MCF 10A (cell line): ENCODE data around the gene POU2F3. TPM values are rescaled to one million over a fixed set of nuclear protein-coding genes. Genes with fewer than 3 reads are reported as not detected.

Source experiments
- BruUV-seq: library from RNA; stranded (reverse); fragments of 400-500 nt; replicated peaks from 2 replicates; lab custom pipeline; 2021; lab: Mats Ljungman, UMichigan
- CTCF ChIA-PET: fragments of 300-600 bp; sonication (Branson Sonifier 250); formaldehyde crosslinking; extraction: SDS; loops from one replicate; lab custom pipeline; 2021; ENCODE audit warnings: antibody characterized with exemption, inconsistent platforms; lab: Yijun Ruan, JAX
- POLR2A ChIA-PET: fragments of 300-600, 350-650 bp; sonication (Branson Sonifier 250); formaldehyde crosslinking; extraction: SDS; loops from one replicate; lab custom pipeline; 2020; ENCODE audit warnings: antibody characterized with exemption, inconsistent platforms; lab: Yijun Ruan, JAX
- DNase-seq: peaks from one replicate; pipeline ENCODE4 v3.0.0-alpha.2; 2018; ENCODE audit not compliant: unreplicated experiment
- H3K27ac Mint-ChIP-seq: one replicate; pipeline ENCODE4 v1.8.0; 2022; ENCODE audit warnings: mild to moderate bottlenecking, low read depth, mixed read lengths; ENCODE audit not compliant: unreplicated experiment
- H3K27me3 Mint-ChIP-seq: one replicate; pipeline ENCODE4 v1.8.0; 2022; ENCODE audit warnings: mixed read lengths; ENCODE audit not compliant: insufficient read depth, unreplicated experiment
- H3K36me3 Mint-ChIP-seq: one replicate; pipeline ENCODE4 v1.8.0; 2022; ENCODE audit warnings: mild to moderate bottlenecking, moderate library complexity, mixed read lengths; ENCODE audit not compliant: insufficient read depth, unreplicated experiment
- H3K4me1 Mint-ChIP-seq: one replicate; pipeline ENCODE4 v1.8.0; 2022; ENCODE audit warnings: mixed read lengths; ENCODE audit not compliant: insufficient read depth, unreplicated experiment
- H3K4me3 Mint-ChIP-seq: one replicate; pipeline ENCODE4 v1.8.0; 2022; ENCODE audit warnings: mild to moderate bottlenecking, moderate library complexity, mixed read lengths; ENCODE audit not compliant: unreplicated experiment
- H3K9me3 Mint-ChIP-seq: one replicate; pipeline ENCODE4 v1.8.0; 2022; ENCODE audit warnings: mixed read lengths; ENCODE audit not compliant: unreplicated experiment
- intact Hi-C: fragments of 100-400 bp; cut with micrococcal nuclease; formaldehyde crosslinking; loops from 2 replicates; pipeline ENCODE4 v1.14.1; 2022
- total RNA-seq: library from RNA; stranded (reverse); gene quantifications from 2 replicates; pipeline ENCODE4 v1.2.3, GENCODE V29; 2022
- TF ChIP-seq, protein P1 (sequence below): fragments of 200-600 bp; IDR thresholded peaks from one replicate; pipeline ENCODE4 v1.8.0; 2022; ENCODE audit warnings: antibody characterized with exemption, mild to moderate bottlenecking; ENCODE audit not compliant: unreplicated experiment

The POU2F3 gene
- total RNA-seq, 1 experiment from 2014 or later, result not detected

DNA sequence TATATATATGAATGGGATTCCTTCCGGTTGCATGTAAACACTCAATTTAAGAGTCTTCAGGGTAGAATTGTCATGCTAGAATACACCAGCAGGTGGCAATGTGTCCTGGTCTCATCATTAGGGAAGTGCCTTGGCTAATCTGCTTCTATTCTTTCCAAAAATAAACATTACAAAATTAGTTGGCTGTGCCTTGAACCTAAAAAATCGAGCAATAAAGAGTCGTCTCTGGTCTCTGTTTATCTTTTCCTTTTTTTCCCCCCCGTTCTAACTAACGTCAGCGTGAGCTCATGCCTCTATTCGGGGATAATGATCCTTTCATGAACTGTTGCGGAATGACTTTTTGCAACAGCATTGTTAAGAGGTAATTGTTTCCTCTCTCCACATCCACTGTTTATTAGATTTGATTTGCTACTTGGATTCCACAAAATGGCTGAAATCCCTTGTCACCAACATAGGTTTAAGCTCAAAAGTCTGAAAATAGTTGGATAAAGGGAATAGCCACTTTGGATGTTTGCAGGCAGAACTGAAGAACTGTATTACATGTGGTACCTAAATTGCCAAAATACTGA is 95.0 kb downstream of the POU2F3 start:
- DNase-seq, result peak; percentile 81
- BruUV-seq, result no TSS peak
- no peaks in the 10 kb centered on the region for H3K27me3 Mint-ChIP-seq
- H3K36me3 Mint-ChIP-seq, result peaks cover 5% of the 10 kb centered on the region
- peak overlapping the region; percentile 94 for H3K4me3 Mint-ChIP-seq
- H3K9me3 Mint-ChIP-seq, result no peaks in the 10 kb centered on the region
- ChIA-PET CTCF (interaction anchor here (0.6 to 4.7 kb wide), 36 partner anchors 12 to 641 kb away, joined by 3 to 23 read pairs (median 3); no protein-coding TSS in a partner anchor), POLR2A (interaction anchor here (0.5 to 6.1 kb wide), 29 partner anchors 8 to 1126 kb away, joined by 3 to 128 read pairs (median 6); partner anchors contain the start of genes TLCD5 and TRIM29)
- H3K27ac Mint-ChIP-seq, result no peak overlapping the region
- intact Hi-C loops, result loop anchor here (1.0 to 5.0 kb wide), 3 partner anchors 97 to 1257 kb away; no protein-coding TSS in a partner anchor
- peaks cover 49% of the 10 kb centered on the region for H3K4me1 Mint-ChIP-seq
- TF ChIP-seq, protein P1, sequence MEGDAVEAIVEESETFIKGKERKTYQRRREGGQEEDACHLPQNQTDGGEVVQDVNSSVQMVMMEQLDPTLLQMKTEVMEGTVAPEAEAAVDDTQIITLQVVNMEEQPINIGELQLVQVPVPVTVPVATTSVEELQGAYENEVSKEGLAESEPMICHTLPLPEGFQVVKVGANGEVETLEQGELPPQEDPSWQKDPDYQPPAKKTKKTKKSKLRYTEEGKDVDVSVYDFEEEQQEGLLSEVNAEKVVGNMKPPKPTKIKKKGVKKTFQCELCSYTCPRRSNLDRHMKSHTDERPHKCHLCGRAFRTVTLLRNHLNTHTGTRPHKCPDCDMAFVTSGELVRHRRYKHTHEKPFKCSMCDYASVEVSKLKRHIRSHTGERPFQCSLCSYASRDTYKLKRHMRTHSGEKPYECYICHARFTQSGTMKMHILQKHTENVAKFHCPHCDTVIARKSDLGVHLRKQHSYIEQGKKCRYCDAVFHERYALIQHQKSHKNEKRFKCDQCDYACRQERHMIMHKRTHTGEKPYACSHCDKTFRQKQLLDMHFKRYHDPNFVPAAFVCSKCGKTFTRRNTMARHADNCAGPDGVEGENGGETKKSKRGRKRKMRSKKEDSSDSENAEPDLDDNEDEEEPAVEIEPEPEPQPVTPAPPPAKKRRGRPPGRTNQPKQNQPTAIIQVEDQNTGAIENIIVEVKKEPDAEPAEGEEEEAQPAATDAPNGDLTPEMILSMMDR, result peak; percentile 39

DNA sequence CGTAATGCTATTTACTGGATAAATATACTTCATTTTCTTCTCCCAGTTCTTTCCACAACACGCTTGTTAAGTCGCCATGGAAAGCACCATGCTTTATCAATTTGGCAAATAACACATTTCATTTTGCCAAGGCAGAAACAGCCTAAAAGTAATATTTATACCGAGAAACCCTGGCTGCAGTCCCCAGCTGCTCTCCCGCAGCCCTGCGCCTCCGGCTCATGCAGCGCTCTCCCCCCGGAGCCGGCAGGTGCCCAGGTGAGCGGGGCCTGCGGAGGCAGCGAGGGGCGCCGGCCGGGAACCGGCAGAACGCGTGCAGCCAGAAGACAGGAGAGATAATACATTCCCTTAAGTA is 95.6 kb downstream of the POU2F3 start:
- no peaks in the 10 kb centered on the region for H3K36me3 Mint-ChIP-seq
- POLR2A ChIA-PET, result interaction anchor here (0.5 to 6.1 kb wide), 35 partner anchors 8 to 1126 kb away, joined by 3 to 128 read pairs (median 6); partner anchors contain the start of genes TLCD5 and TRIM29
- H3K4me3 Mint-ChIP-seq, result peak overlapping the region; percentile 94
- intact Hi-C loops, result loop anchor here (1.0 to 5.0 kb wide), 3 partner anchors 97 to 1257 kb away; no protein-coding TSS in a partner anchor
- CTCF ChIA-PET, result interaction anchor here (0.6 to 4.7 kb wide), 33 partner anchors 12 to 640 kb away, joined by 3 to 23 read pairs (median 3); no protein-coding TSS in a partner anchor
- H3K27me3 Mint-ChIP-seq, result no peaks in the 10 kb centered on the region
- BruUV-seq, result no TSS peak
- H3K27ac Mint-ChIP-seq, result no peak overlapping the region
- peaks cover 54% of the 10 kb centered on the region for H3K4me1 Mint-ChIP-seq
- DNase-seq, result no peak
- TF ChIP-seq, protein P1, result no peak
- no peaks in the 10 kb centered on the region for H3K9me3 Mint-ChIP-seq

DNA sequence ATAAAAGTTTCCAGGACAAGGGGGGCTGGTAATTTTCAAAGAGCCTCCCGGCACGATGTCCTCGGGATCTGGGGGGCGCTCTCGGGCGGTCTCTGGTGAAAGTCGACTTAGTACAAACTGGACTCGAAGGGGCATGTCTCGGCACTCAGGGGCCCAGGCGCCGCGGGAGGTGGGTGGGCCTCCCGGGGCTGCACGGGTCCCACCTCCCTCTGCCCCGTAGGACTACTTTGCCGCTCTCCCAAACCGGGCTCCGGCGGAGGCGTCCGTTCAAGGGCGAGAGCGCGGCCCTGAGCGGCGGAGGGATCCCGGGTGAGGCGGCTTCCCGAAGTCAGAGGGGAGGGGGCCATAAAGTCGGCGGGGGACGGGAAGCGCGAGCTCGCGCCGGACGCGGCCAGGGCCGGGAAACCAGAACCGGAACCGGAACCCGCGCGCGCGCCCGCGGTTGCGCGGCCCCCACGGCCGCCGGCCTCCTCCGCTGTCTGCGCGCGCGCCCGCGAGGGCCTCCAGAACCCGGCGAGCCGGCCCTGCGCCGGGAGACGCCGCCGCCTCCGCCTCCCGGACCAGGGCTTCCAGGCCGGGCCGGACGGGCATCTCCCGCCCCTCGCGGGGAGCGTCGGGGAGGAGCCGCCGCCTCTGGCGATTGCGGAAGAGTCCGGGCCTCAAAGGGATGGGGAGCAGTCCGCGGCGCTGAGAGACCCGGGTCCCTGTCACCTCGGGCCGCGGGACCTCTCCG is 96.1 kb downstream of the POU2F3 start, which contains the start of gene ARHGEF12:
Gene ARHGEF12 (plus strand): TSS at position 506 of the 733 bp plus-strand sequence. CDS start 831 bp downstream, outside the sequence.
- Mint-ChIP-seq H3K9me3 (no peaks in the 10 kb centered on the region), H3K4me1 (peaks cover 52% of the 10 kb centered on the region), H3K4me3 (peak within 1 kb of the TSS; percentile 94), H3K36me3 (no peaks in the 10 kb centered on the region), H3K27me3 (no peaks in the 10 kb centered on the region), H3K27ac (peak within 1 kb of the TSS; percentile 88)
- BruUV-seq, result no TSS peak
- CTCF ChIA-PET, result interaction anchor here (0.7 to 4.7 kb wide), 14 partner anchors 33 to 174 kb away, joined by 3 to 23 read pairs (median 3); no protein-coding TSS in a partner anchor
- peak; percentile 95 for DNase-seq
- TF ChIP-seq, protein P1, result no peak
- POLR2A ChIA-PET, result interaction anchor here (0.5 to 6.1 kb wide), 34 partner anchors 9 to 1125 kb away, joined by 3 to 128 read pairs (median 6); partner anchors contain the start of genes TLCD5 and TRIM29
- intact Hi-C loops, result loop anchor here (1.0 to 5.0 kb wide), 3 partner anchors 96 to 1256 kb away; no protein-coding TSS in a partner anchor
